G401.6 (cell line): Measurements from ENCODE around the gene SPSB4.
"Not testable (repeated sequence)": the region's sequence is repeated elsewhere in the genome, so short reads cannot be mapped to it uniquely, and the experiment has no call there.

Source experiments
- FAIRE-seq: peaks from 2 replicates; lab custom pipeline; 2012; peaks lifted over from hg19 to GRCh38; lab: Jason Lieb, UNC

The SPSB4 gene

GRCh38 chr3:141116721-141117120 lies 65.6 kb downstream of the SPSB4 start:
- FAIRE-seq = no peak

- not testable (repeated sequence) for FAIRE-seq
Measured at GRCh38 chr3:141117982-141118381, 66.8 kb downstream of the SPSB4 start.

GRCh38 chr3:141122455-141123030 lies 71.4 kb downstream of the SPSB4 start:
- no peak for FAIRE-seq

- no peak for FAIRE-seq
Measured at GRCh38 chr3:141123677-141124410, 72.7 kb downstream of the SPSB4 start.

GRCh38 chr3:141124715-141125114 lies 73.6 kb downstream of the SPSB4 start:
- FAIRE-seq = no peak

GRCh38 chr3:141125351-141125750 lies 74.2 kb downstream of the SPSB4 start:
- no peak for FAIRE-seq

- no peak for FAIRE-seq
Measured at GRCh38 chr3:141126661-141127343, 75.7 kb downstream of the SPSB4 start.

GRCh38 chr3:141127344-141128125 lies 76.4 kb downstream of the SPSB4 start:
- no peak for FAIRE-seq

GRCh38 chr3:141128126-141128777 lies 77.1 kb downstream of the SPSB4 start:
- FAIRE-seq = no peak

- FAIRE-seq = no peak
Measured at GRCh38 chr3:141129049-141129448, 77.9 kb downstream of the SPSB4 start.

GRCh38 chr3:141129541-141130011 lies 78.4 kb downstream of the SPSB4 start:
- no peak for FAIRE-seq

GRCh38 chr3:141143517-141143916 lies 92.4 kb downstream of the SPSB4 start:
- no peak for FAIRE-seq

GRCh38 chr3:141146979-141147470 lies 95.9 kb downstream of the SPSB4 start:
- FAIRE-seq = no peak

- FAIRE-seq = no peak
Measured at GRCh38 chr3:141147657-141148056, 96.5 kb downstream of the SPSB4 start.

GRCh38 chr3:141148169-141148568 lies 97.0 kb downstream of the SPSB4 start:
- FAIRE-seq = no peak

GRCh38 chr3:141148770-141149169 lies 97.6 kb downstream of the SPSB4 start:
- no peak for FAIRE-seq

GRCh38 chr3:141150081-141150830 lies 99.1 kb downstream of the SPSB4 start:
- FAIRE-seq = no peak

- no peak for FAIRE-seq
Measured at GRCh38 chr3:141150931-141151330, 99.8 kb downstream of the SPSB4 start.

GRCh38 chr3:141151439-141151838 lies 100.3 kb downstream of the SPSB4 start:
- FAIRE-seq = no peak

GRCh38 chr3:141152130-141152529 lies 101.0 kb downstream of the SPSB4 start:
- FAIRE-seq = no peak
